Activated naive CD4-positive, alpha-beta T cell treated with anti-CD3 and anti-CD28 coated beads, Interleukin-2, amount 10 ng/mL, durations not matched to agents 7 days and 5 days (primary cell): ENCODE measurements around the gene ZDHHC11B.

Source experiments
- CTCF ChIA-PET: fragments of 350-600 bp; sonication (Branson Sonifier 250); formaldehyde crosslinking; loops from one replicate; lab custom pipeline; 2021; ENCODE audit warnings: antibody characterized with exemption; lab: Charles Lee
- DNase-seq: peaks from one replicate; pipeline ENCODE4 v3.0.0-alpha.2; 2020
- H3K27ac Mint-ChIP-seq: one replicate; pipeline ENCODE4 v1.8.0; 2021; ENCODE audit warnings: mild to moderate bottlenecking, moderate library complexity, mixed read lengths
- H3K27me3 Mint-ChIP-seq: one replicate; pipeline ENCODE4 v1.8.0; 2021; ENCODE audit warnings: mild to moderate bottlenecking, mixed read lengths
- H3K36me3 Mint-ChIP-seq: one replicate; pipeline ENCODE4 v1.8.0; 2021; ENCODE audit warnings: mixed read lengths
- H3K4me1 Mint-ChIP-seq: one replicate; pipeline ENCODE4 v1.8.0; 2021; ENCODE audit warnings: mixed read lengths
- H3K4me3 Mint-ChIP-seq: one replicate; pipeline ENCODE4 v1.8.0; 2021; ENCODE audit warnings: mild to moderate bottlenecking, moderate library complexity, mixed read lengths
- H3K9me3 Mint-ChIP-seq: one replicate; pipeline ENCODE4 v1.8.0; 2021; ENCODE audit warnings: mixed read lengths

Gene ZDHHC11B

GRCh38 chr5:669842-670395 is 114.6 kb downstream of the ZDHHC11B start:
- CTCF ChIA-PET = interaction anchor here (1.0 to 3.3 kb wide), 7 partner anchors 13 to 233 kb away, joined by 3 to 16 read pairs (median 4); no protein-coding TSS in a partner anchor
- Mint-ChIP-seq H3K27ac (no peak overlapping the region), H3K9me3 (no peaks in the 10 kb centered on the region), H3K4me3 (no peak overlapping the region), H3K4me1 (peaks cover 4% of the 10 kb centered on the region), H3K36me3 (peaks cover 7% of the 10 kb centered on the region), H3K27me3 (peaks cover 33% of the 10 kb centered on the region)
- no peak for DNase-seq

GRCh38 chr5:669111-669841 is 115.3 kb downstream of the ZDHHC11B start:
- peak; percentile 58 for DNase-seq
- Mint-ChIP-seq H3K9me3 (no peaks in the 10 kb centered on the region), H3K4me3 (no peak overlapping the region), H3K27ac (no peak overlapping the region), H3K36me3 (peaks cover 7% of the 10 kb centered on the region), H3K27me3 (peaks cover 30% of the 10 kb centered on the region), H3K4me1 (peaks cover 4% of the 10 kb centered on the region)
- CTCF ChIA-PET = interaction anchor here (0.8 to 3.3 kb wide), 8 partner anchors 12 to 469 kb away, joined by 3 to 16 read pairs (median 4); no protein-coding TSS in a partner anchor

DNA sequence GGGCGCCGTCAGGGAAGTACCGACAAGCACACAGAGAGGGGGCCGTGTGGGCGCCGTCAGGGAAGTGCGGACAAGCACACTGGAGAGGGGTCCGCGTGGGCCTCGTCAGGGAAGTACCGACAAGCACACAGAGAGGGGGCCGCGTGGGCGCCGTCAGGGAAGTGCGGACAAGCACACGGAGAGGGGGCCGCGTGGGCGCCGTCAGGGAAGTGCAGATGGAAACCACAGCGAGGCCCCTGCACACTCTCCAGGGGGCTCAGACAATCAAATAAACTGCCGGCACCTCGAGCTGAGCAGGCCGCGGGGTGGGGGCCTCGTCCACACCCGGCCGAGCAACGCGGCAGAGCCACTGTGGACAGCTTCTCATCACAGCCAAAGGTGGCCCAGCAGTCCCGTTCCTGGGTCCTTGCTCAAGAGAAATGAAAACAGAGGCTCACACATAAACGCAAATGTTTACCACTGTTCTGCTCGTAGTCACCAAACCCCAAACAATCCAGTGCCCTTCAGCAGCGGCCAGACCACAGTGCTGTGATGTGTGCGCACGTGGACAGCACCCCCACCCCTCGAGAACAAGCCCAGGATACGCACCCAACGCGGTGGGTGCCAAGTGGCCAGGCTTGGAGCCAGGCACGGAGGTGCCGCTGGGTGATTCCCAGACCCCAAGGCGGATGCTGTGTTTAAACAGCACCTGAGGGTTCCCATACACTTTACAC is 116.1 kb downstream of the ZDHHC11B start:
- H3K27me3 Mint-ChIP-seq = peaks cover 21% of the 10 kb centered on the region
- H3K27ac Mint-ChIP-seq = no peak overlapping the region
- CTCF ChIA-PET = interaction anchor here (0.6 to 3.3 kb wide), 5 partner anchors 14 to 470 kb away, joined by 3 to 16 read pairs (median 3); no protein-coding TSS in a partner anchor
- H3K9me3 Mint-ChIP-seq = no peaks in the 10 kb centered on the region
- peaks cover 4% of the 10 kb centered on the region for H3K4me1 Mint-ChIP-seq
- no peak overlapping the region for H3K4me3 Mint-ChIP-seq
- H3K36me3 Mint-ChIP-seq = peaks cover 7% of the 10 kb centered on the region
- DNase-seq = no peak

DNA sequence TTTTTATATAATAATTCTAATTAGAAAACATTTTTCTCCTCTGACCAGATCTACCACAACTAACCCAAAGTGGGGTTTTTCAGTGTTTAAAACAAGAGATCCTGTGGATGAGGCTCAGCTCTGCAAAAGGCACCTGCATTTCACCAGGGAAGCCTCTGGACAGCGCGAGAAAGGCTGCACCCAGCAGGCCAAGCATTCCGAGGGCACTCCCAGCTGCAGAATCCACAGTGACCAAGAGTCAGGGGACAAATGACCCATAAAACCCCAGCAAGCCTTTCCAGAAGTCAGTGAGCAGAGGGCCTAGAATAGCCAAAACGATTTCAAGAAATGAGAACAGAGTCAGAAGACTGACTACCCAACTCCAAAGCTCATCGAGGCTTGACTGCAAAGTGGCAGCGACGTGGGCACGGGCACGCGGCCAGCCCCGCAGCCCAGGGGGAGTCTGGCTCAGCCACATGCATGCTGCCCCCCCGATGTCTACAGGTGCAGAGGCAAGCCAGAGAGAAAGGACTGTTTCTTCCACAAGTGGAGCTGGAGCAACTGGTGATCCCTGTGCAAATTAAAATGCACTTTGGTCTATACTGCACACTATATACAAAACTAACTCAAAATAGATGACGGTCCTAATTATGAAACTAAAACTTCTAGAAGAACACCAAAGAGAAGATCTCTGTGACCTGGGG is 117.6 kb downstream of the ZDHHC11B start:
- CTCF ChIA-PET = interaction anchor here (0.5 to 1.0 kb wide), 2 partner anchors 267 to 360 kb away, joined by 3 read pairs; no protein-coding TSS in a partner anchor
- H3K36me3 Mint-ChIP-seq = peaks cover 7% of the 10 kb centered on the region
- peaks cover 7% of the 10 kb centered on the region for H3K27me3 Mint-ChIP-seq
- H3K4me1 Mint-ChIP-seq = no peaks in the 10 kb centered on the region
- no peak for DNase-seq
- no peaks in the 10 kb centered on the region for H3K9me3 Mint-ChIP-seq
- no peak overlapping the region for H3K4me3 Mint-ChIP-seq
- H3K27ac Mint-ChIP-seq = no peak overlapping the region

- Mint-ChIP-seq H3K9me3 (no peaks in the 10 kb centered on the region), H3K4me3 (no peak overlapping the region), H3K4me1 (no peaks in the 10 kb centered on the region), H3K27ac (no peak overlapping the region), H3K36me3 (peaks cover 11% of the 10 kb centered on the region), H3K27me3 (no peaks in the 10 kb centered on the region)
- CTCF ChIA-PET = interaction anchor here (1.0 kb wide), 1 partner anchor 360 kb away, joined by 3 read pairs; no protein-coding TSS in a partner anchor
- no peak for DNase-seq
Observed at GRCh38 chr5:665956-666711, 118.4 kb downstream of the ZDHHC11B start.

- Mint-ChIP-seq H3K9me3 (no peaks in the 10 kb centered on the region), H3K4me3 (no peak overlapping the region), H3K36me3 (peaks cover 13% of the 10 kb centered on the region), H3K27me3 (no peaks in the 10 kb centered on the region), H3K4me1 (no peaks in the 10 kb centered on the region), H3K27ac (no peak overlapping the region)
- CTCF ChIA-PET = no interaction called here
- no peak for DNase-seq
Observed at GRCh38 chr5:665541-665955, 119.0 kb downstream of the ZDHHC11B start.

DNA sequence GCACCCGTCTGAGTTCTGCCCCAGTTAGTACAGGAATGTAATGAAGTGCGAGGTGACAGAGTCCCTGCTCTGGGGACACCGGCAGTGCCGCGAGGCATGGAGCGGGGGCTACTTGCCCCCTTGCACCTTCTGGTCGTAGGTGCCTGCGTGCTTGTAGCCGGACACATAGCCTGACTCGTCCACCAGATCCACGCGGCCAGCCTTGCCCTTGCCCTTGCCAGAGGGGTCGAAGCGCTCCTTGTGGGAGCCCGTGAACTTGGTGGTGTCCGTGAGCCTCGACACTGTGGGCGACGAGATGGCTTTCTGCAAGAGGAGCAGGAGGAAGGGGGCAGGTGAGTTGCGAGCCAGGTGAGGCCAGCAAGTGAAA is 119.6 kb downstream of the ZDHHC11B start:
- H3K36me3 Mint-ChIP-seq = peaks cover 15% of the 10 kb centered on the region
- CTCF ChIA-PET = no interaction called here
- peaks cover 2% of the 10 kb centered on the region for H3K4me1 Mint-ChIP-seq
- H3K9me3 Mint-ChIP-seq = no peaks in the 10 kb centered on the region
- no peak for DNase-seq
- no peak overlapping the region for H3K4me3 Mint-ChIP-seq
- H3K27ac Mint-ChIP-seq = no peak overlapping the region
- no peaks in the 10 kb centered on the region for H3K27me3 Mint-ChIP-seq

DNA sequence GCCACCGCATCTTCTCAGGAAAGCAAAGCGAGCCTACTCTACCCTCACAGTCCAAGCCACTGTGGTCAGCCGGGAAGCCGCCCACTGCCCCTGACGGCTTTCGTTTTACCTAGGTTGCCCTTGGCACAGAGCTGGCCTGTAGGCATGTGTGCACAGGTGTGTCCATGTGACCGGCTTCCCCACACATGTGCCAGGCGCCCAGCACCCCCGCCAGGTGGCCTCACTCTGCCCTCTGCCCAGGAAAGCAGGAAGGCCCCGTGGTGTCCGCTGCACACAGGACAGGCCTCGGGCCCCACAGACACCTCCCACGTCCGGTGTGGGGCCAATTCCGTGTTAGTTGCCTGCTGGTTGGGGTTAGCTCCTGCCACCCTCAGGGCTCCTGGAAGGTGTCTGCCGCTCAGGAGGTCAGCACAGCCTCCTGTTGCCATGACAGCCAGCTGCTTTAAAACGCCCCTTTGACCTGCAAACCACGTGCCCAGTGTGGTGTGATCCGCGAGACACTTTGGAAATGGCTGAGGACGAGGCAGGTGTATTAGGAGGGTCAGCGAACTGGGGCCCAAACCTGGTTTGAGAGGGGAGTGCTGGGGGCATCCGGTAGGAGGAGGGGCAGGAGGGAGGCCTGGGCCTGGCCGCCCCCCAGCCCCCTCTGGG is 120.1 kb downstream of the ZDHHC11B start:
- H3K4me3 Mint-ChIP-seq = no peak overlapping the region
- H3K36me3 Mint-ChIP-seq = peaks cover 18% of the 10 kb centered on the region
- peaks cover 2% of the 10 kb centered on the region for H3K4me1 Mint-ChIP-seq
- H3K9me3 Mint-ChIP-seq = no peaks in the 10 kb centered on the region
- no peak for DNase-seq
- no peaks in the 10 kb centered on the region for H3K27me3 Mint-ChIP-seq
- CTCF ChIA-PET = no interaction called here
- H3K27ac Mint-ChIP-seq = no peak overlapping the region

- Mint-ChIP-seq H3K4me1 (peaks cover 2% of the 10 kb centered on the region), H3K27ac (no peak overlapping the region), H3K9me3 (no peaks in the 10 kb centered on the region), H3K27me3 (no peaks in the 10 kb centered on the region), H3K4me3 (no peak overlapping the region), H3K36me3 (peaks cover 23% of the 10 kb centered on the region)
- CTCF ChIA-PET = no interaction called here
- DNase-seq = no peak
Observed at GRCh38 chr5:663436-664342, 120.8 kb downstream of the ZDHHC11B start.

- no peaks in the 10 kb centered on the region for H3K9me3 Mint-ChIP-seq
- H3K27ac Mint-ChIP-seq = no peak overlapping the region
- no peaks in the 10 kb centered on the region for H3K27me3 Mint-ChIP-seq
- no peak for DNase-seq
- H3K4me1 Mint-ChIP-seq = peaks cover 2% of the 10 kb centered on the region
- peaks cover 24% of the 10 kb centered on the region for H3K36me3 Mint-ChIP-seq
- no peak overlapping the region for H3K4me3 Mint-ChIP-seq
- CTCF ChIA-PET = no interaction called here
Observed at GRCh38 chr5:662751-663435, 121.6 kb downstream of the ZDHHC11B start.

GRCh38 chr5:661891-662750 is 122.4 kb downstream of the ZDHHC11B start:
- no peak overlapping the region for H3K27ac Mint-ChIP-seq
- peaks cover 2% of the 10 kb centered on the region for H3K4me1 Mint-ChIP-seq
- no peak for DNase-seq
- no peak overlapping the region for H3K4me3 Mint-ChIP-seq
- CTCF ChIA-PET = no interaction called here
- no peaks in the 10 kb centered on the region for H3K27me3 Mint-ChIP-seq
- peaks cover 25% of the 10 kb centered on the region for H3K36me3 Mint-ChIP-seq
- no peaks in the 10 kb centered on the region for H3K9me3 Mint-ChIP-seq
